Upper lobe of left lung (tissue), 6 donors: Measurements from ENCODE around the gene SORCS3. TPM values are rescaled to one million over a fixed set of nuclear protein-coding genes. Genes with fewer than 3 reads are reported as not detected.

ENCODE experiments used
- ATAC-seq, 2 donors: fragments of 200-7000 bp; cut with Tn5 transposase; one replicate each; pipeline ENCODE4 v1.9.1; 2022; ENCODE audit warnings: mild to moderate bottlenecking in 2 of 2, moderate library complexity in 2 of 2; ENCODE audit not compliant: low FRiP score in 2 of 2
- DNase-seq, 2 donors: peaks; one replicate each; pipeline ENCODE4 v3.0.0-alpha.2; 2019 to 2020
- H3K27ac ChIP-seq, 4 donors: fragments of 200-600 bp; sonication (generic); one replicate each; pipeline ENCODE4 v1.5.1; 2016 to 2019
- H3K27me3 ChIP-seq, 4 donors: fragments of 200-600 bp; sonication (generic); one replicate each; pipeline ENCODE4 v1.5.1; 2017 to 2019
- H3K36me3 ChIP-seq, 4 donors: fragments of 200-600 bp; sonication (generic); one replicate each; pipeline ENCODE4 v1.5.1; 2016 to 2019
- H3K4me1 ChIP-seq, 4 donors: fragments of 200-600 bp; sonication (generic); one replicate each; pipeline ENCODE4 v1.5.1; 2018 to 2019
- H3K4me3 ChIP-seq, 4 donors: fragments of 200-600 bp; sonication (generic); one replicate each; pipeline ENCODE4 v1.5.1; 2017 to 2019; ENCODE audit warnings: mild to moderate bottlenecking in 2 of 4, moderate library complexity in 1 of 4
- H3K9me3 ChIP-seq, 4 donors: fragments of 200-600 bp; sonication (generic); one replicate each; pipeline ENCODE4 v1.5.1; 2018 to 2019
- CTCF ChIP-seq, 6 experiments: fragments of 450-650 bp in 4 of 6; fragments of 200-600 bp in 2 of 6; sonication (generic) in 2 of 6; IDR thresholded peaks; one replicate each; pipeline ENCODE4 v1.5.1; 2016 to 2019; ENCODE audit warnings: antibody characterized with exemption in 6 of 6
- EP300 ChIP-seq, 4 donors: sonication (generic); formaldehyde crosslinking; IDR thresholded peaks; one replicate each; pipeline ENCODE4 v1.5.1; 2017; ENCODE audit warnings: antibody characterized with exemption in 4 of 4, control low read depth in 2 of 4
- POLR2A ChIP-seq, 4 donors: fragments of 450-650 bp; IDR thresholded peaks; one replicate each; pipeline ENCODE4 v1.5.1; 2016 to 2017; ENCODE audit warnings: antibody characterized with exemption in 4 of 4, mild to moderate bottlenecking in 2 of 4
- POLR2AphosphoS5 ChIP-seq, 2 donors: sonication (generic); formaldehyde crosslinking; IDR thresholded peaks; one replicate each; pipeline ENCODE4 v1.5.1; 2017; ENCODE audit warnings: antibody characterized with exemption in 2 of 2
- WGBS, 2 donors: methylation state at CpG; one replicate each; pipeline ENCODE4 v1.1.5; 2017 to 2018; 5-methylcytosine and 5-hydroxymethylcytosine counted together
- total RNA-seq, 6 donors: library from RNA; depleted of rRNA in 4 of 6; stranded (reverse); fragments of >200 nt in 4 of 6; gene quantifications; one replicate each; pipeline versions ENCODE4 v1.1.0 to v1.2.1, GENCODE V29; 2016 to 2021
- donor health status: DM: no; HTN: no; CAD: no; lungs with moderate emphysema.
- donor health status: DM: no; HTN: yes; CAD: no; lungs with severe emphysema.

SORCS3 gene
- total RNA-seq, 6 donors from 2014 or later = not detected

- no peak for ATAC-seq
- WGBS, 2 donors = 31 to 56% methylated on average over 1 to 2 of the region's 2 CpGs
These were observed 126.2 kb downstream of the SORCS3 start for GRCh38 chr10:104767282-104767681.

GRCh38 chr10:104767745-104768144, 126.7 kb downstream of the SORCS3 start:
- no peak overlapping the region for H3K27ac ChIP-seq
- H3K4me1 ChIP-seq = no peaks in the 10 kb centered on the region
- ATAC-seq (no peak), DNase-seq (no peak)
- no peaks in the 10 kb centered on the region for H3K36me3 ChIP-seq
- no peak for TF ChIP-seq POLR2AphosphoS5 (IDR thresholded peaks at IDR 0.05)
- no peak for TF ChIP-seq CTCF (IDR thresholded peaks at IDR 0.05)
- TF ChIP-seq EP300 (IDR thresholded peaks at IDR 0.05) = no peak
- TF ChIP-seq POLR2A (IDR thresholded peaks at IDR 0.05) = no peak
- no peak overlapping the region for H3K4me3 ChIP-seq
- no peaks in the 10 kb centered on the region for H3K9me3 ChIP-seq
- WGBS, 2 donors = 50 to 65% methylated on average over 1 of the region's 1 CpG
- H3K27me3 ChIP-seq = no peaks in the 10 kb centered on the region

More at GRCh38 chr10:104767282-104767681, 126.2 kb downstream of the SORCS3 start:
- Histone ChIP-seq H3K36me3 (no peaks in the 10 kb centered on the region), H3K9me3 (no peaks in the 10 kb centered on the region), H3K27me3 (no peaks in the 10 kb centered on the region), H3K4me3 (no peak overlapping the region), H3K4me1 (no peaks in the 10 kb centered on the region), H3K27ac (no peak overlapping the region)
- TF ChIP-seq POLR2AphosphoS5 (IDR thresholded peaks at IDR 0.05) = no peak
- no peak for DNase-seq

GRCh38 chr10:104773105-104773504, 132.0 kb downstream of the SORCS3 start:
- H3K9me3 ChIP-seq = no peaks in the 10 kb centered on the region
- 50 to 54% methylated on average over 2 to 3 of the region's 3 CpGs for WGBS, 2 donors
- ATAC-seq (no peak), DNase-seq (no peak)
- H3K36me3 ChIP-seq = no peaks in the 10 kb centered on the region
- H3K27ac ChIP-seq = no peak overlapping the region
- H3K4me1 ChIP-seq = no peaks in the 10 kb centered on the region
- TF ChIP-seq POLR2A (IDR thresholded peaks at IDR 0.05) (no peak), CTCF (IDR thresholded peaks at IDR 0.05) (no peak), POLR2AphosphoS5 (IDR thresholded peaks at IDR 0.05) (no peak), EP300 (IDR thresholded peaks at IDR 0.05) (no peak)
- no peaks in the 10 kb centered on the region for H3K27me3 ChIP-seq
- H3K4me3 ChIP-seq = no peak overlapping the region

- no peak for TF ChIP-seq EP300 (IDR thresholded peaks at IDR 0.05)
- no peak for TF ChIP-seq POLR2A (IDR thresholded peaks at IDR 0.05)
- no peak for TF ChIP-seq POLR2AphosphoS5 (IDR thresholded peaks at IDR 0.05)
- TF ChIP-seq CTCF (IDR thresholded peaks at IDR 0.05) = no peak
These were observed 133.1 kb downstream of the SORCS3 start for GRCh38 chr10:104774234-104774633.

GRCh38 chr10:104777086-104777799, 136.2 kb downstream of the SORCS3 start:
- H3K36me3 ChIP-seq = no peaks in the 10 kb centered on the region

More at GRCh38 chr10:104774234-104774633, 133.1 kb downstream of the SORCS3 start:
- no peaks in the 10 kb centered on the region for H3K36me3 ChIP-seq
- no peak for DNase-seq
- 27 to 67% methylated on average over 6 of the region's 6 CpGs for WGBS, 2 donors
- H3K4me3 ChIP-seq = no peak overlapping the region
- no peak for ATAC-seq
- no peaks in the 10 kb centered on the region for H3K9me3 ChIP-seq
- H3K27ac ChIP-seq = no peak overlapping the region
- H3K4me1 ChIP-seq = no peaks in the 10 kb centered on the region
- H3K27me3 ChIP-seq = no peaks in the 10 kb centered on the region

More at GRCh38 chr10:104777086-104777799, 136.2 kb downstream of the SORCS3 start:
- Histone ChIP-seq H3K27me3 (no peaks in the 10 kb centered on the region), H3K4me1 (no peaks in the 10 kb centered on the region), H3K9me3 (no peaks in the 10 kb centered on the region), H3K4me3 (no peak overlapping the region), H3K27ac (no peak overlapping the region)
- WGBS, 2 donors = 72 to 77% methylated on average over 4 of the region's 4 CpGs
- TF ChIP-seq CTCF (IDR thresholded peaks at IDR 0.05) (no peak), POLR2AphosphoS5 (IDR thresholded peaks at IDR 0.05) (no peak), EP300 (IDR thresholded peaks at IDR 0.05) (no peak), POLR2A (IDR thresholded peaks at IDR 0.05) (no peak)
- DNase-seq = no peak
- ATAC-seq = no peak
